ENCODE data around the gene YPEL1. TPM values are rescaled to one million over a fixed set of nuclear protein-coding genes. Genes with fewer than 3 reads are reported as not detected.

Gene YPEL1
- total RNA-seq, 1 experiment from 2014 or later: 3.1 TPM

- ChIA-PET RAD21 (ENCODE audit: low non-redundant PET in 1 of 2, low total read pairs in 2 of 2, uncharacterized antibody in 2 of 2, unreplicated experiment in 2 of 2) (no interaction called here), POLR2A (no interaction called here), CTCF (no interaction called here)
- no peak overlapping the region for H3K4me2 ChIP-seq (ENCODE audit: low read length)
- BruUV-seq (replicated peaks): no TSS peak
- H3K9me3 ChIP-seq (ENCODE audit: control insufficient read depth in 1 of 2, insufficient read depth in 1 of 2, low read depth in 1 of 2, low read length in 2 of 2): no peaks in the 10 kb centered on the region
- no peak overlapping the region for H3K9ac ChIP-seq (ENCODE audit: low read length)
- H2AFZ ChIP-seq (ENCODE audit: low read depth, low read length, poor library complexity, severe bottlenecking): no peak overlapping the region
- no peaks in the 10 kb centered on the region for H3K36me3 ChIP-seq (ENCODE audit: control insufficient read depth in 1 of 2, insufficient read depth in 2 of 2, low read length in 2 of 2)
- DNase-seq (ENCODE audit: low read depth, low spot score): no peak
- H3K79me2 ChIP-seq (ENCODE audit: insufficient read depth, low read length): no peaks in the 10 kb centered on the region
- no peak for TF ChIP-seq ZNF274 (IDR thresholded peaks at IDR 0.05; ENCODE audit: low read depth, low read length)
- TF ChIP-seq POLR2A (IDR thresholded peaks at IDR 0.05; ENCODE audit: borderline replicate concordance, extremely low read depth, insufficient read depth, insufficient read length): no peak
- no peak for TF ChIP-seq ZBTB33 (IDR thresholded peaks at IDR 0.05; ENCODE audit: extremely low read depth, insufficient replicate concordance, low read length)
- intact Hi-C loops (cut with micrococcal nuclease): no loop called here
- no peaks in the 10 kb centered on the region for H3K9me2 ChIP-seq (ENCODE audit: insufficient read depth)
- no peak overlapping the region for H3K27ac ChIP-seq (ENCODE audit: low read depth, low read length)
- no peak overlapping the region for H3K4me3 ChIP-seq (replicated peaks in 1 of 2; ENCODE audit: low read depth in 1 of 2, low read length in 2 of 2)
- ATAC-seq: no peak
- peaks cover 3 to 11% of the 10 kb centered on the region in 2 experiments for H3K4me1 ChIP-seq (ENCODE audit: control insufficient read depth in 1 of 2, insufficient read depth in 2 of 2, low read length in 2 of 2)
- H4K20me1 ChIP-seq (ENCODE audit: insufficient read depth): no peaks in the 10 kb centered on the region
- no peaks in the 10 kb centered on the region for H3K27me3 ChIP-seq (ENCODE audit: insufficient read depth, low read length)
Observed at GRCh38 chr22:21739828-21740377, 4.3 kb upstream of the YPEL1 start.

- TF ChIP-seq CTCF (IDR thresholded peaks at IDR 0.05 in 2 of 3, conservative IDR thresholded peaks at IDR 0.05 in 1 of 3; ENCODE audit: borderline replicate concordance in 1 of 3, insufficient read depth in 1 of 3, low read depth in 2 of 3, low read length in 2 of 3) (no peak), JUND (IDR thresholded peaks at IDR 0.05) (no peak), ELF1 (IDR thresholded peaks at IDR 0.05; ENCODE audit: borderline replicate concordance, low read depth) (no peak), ZFX (IDR thresholded peaks at IDR 0.05) (no peak), CBX3 (IDR thresholded peaks at IDR 0.05; ENCODE audit: low read depth) (no peak)
- Histone ChIP-seq H3K27me3 (ENCODE audit: insufficient read depth, low read length) (no peaks in the 10 kb centered on the region), H3K27ac (ENCODE audit: low read depth, low read length) (no peak overlapping the region), H3K36me3 (ENCODE audit: control insufficient read depth in 1 of 2, insufficient read depth in 2 of 2, low read length in 2 of 2) (no peaks in the 10 kb centered on the region), H3K4me2 (ENCODE audit: low read length) (no peak overlapping the region), H2AFZ (ENCODE audit: low read depth, low read length, poor library complexity, severe bottlenecking) (no peak overlapping the region), H3K4me1 (ENCODE audit: control insufficient read depth in 1 of 2, insufficient read depth in 2 of 2, low read length in 2 of 2) (peaks cover 8 to 16% of the 10 kb centered on the region in 2 experiments), H3K9me3 (ENCODE audit: control insufficient read depth in 1 of 2, insufficient read depth in 1 of 2, low read depth in 1 of 2, low read length in 2 of 2) (no peaks in the 10 kb centered on the region), H3K4me3 (replicated peaks in 1 of 2; ENCODE audit: low read depth in 1 of 2, low read length in 2 of 2) (no peak overlapping the region), H3K9ac (ENCODE audit: low read length) (no peak overlapping the region), H4K20me1 (ENCODE audit: insufficient read depth) (no peaks in the 10 kb centered on the region), H3K9me2 (ENCODE audit: insufficient read depth) (no peaks in the 10 kb centered on the region), H3K79me2 (ENCODE audit: insufficient read depth, low read length) (no peaks in the 10 kb centered on the region)
- DNase-seq (ENCODE audit: low read depth, low spot score) (no peak), ATAC-seq (no peak)
- ChIA-PET CTCF (no interaction called here), RAD21 (ENCODE audit: low non-redundant PET in 1 of 2, low total read pairs in 2 of 2, uncharacterized antibody in 2 of 2, unreplicated experiment in 2 of 2) (no interaction called here), POLR2A (no interaction called here)
- intact Hi-C loops (cut with micrococcal nuclease): no loop called here
- no TSS peak for BruUV-seq (replicated peaks)
Observed at GRCh38 chr22:21738966-21739365, 3.4 kb upstream of the YPEL1 start.
